Measurements from ENCODE around the gene PTPN22. TPM values are rescaled to one million over a fixed set of nuclear protein-coding genes. Genes with fewer than 3 reads are reported as not detected.

PTPN22 gene
- total RNA-seq: 1.4 and 2.0 TPM in 2 replicates
- 0.43 TPM for polyA plus RNA-seq (2012)

- peak; percentile 86 for DNase-seq (ENCODE audit: low read depth)
Observed at GRCh38 chr1:113871597-113872113, at the start of gene PTPN22. PTPN22 (minus strand) TSS chr1:113871712.

GRCh38 chr1:113918243-113918642 is 46.7 kb upstream of the PTPN22 start:
- no peak for DNase-seq (ENCODE audit: low read depth)

GRCh38 chr1:113917400-113918082 is 46.0 kb upstream of the PTPN22 start:
- DNase-seq (ENCODE audit: low read depth): no peak

- no peak for DNase-seq (ENCODE audit: low read depth)
Observed at GRCh38 chr1:113916974-113917373, 45.5 kb upstream of the PTPN22 start.

GRCh38 chr1:113913887-113914664 is 42.6 kb upstream of the PTPN22 start:
- DNase-seq (ENCODE audit: low read depth): no peak

GRCh38 chr1:113913312-113913668 is 41.8 kb upstream of the PTPN22 start:
- DNase-seq (ENCODE audit: low read depth): no peak

GRCh38 chr1:113912594-113913311 is 41.2 kb upstream of the PTPN22 start:
- DNase-seq (ENCODE audit: low read depth): peak; percentile 95

GRCh38 chr1:113905435-113905861 is 33.9 kb upstream of the PTPN22 start:
- DNase-seq (ENCODE audit: low read depth): no peak

- DNase-seq (ENCODE audit: low read depth): peak; percentile 100
Observed at GRCh38 chr1:113904674-113905434, 33.3 kb upstream of the PTPN22 start, which contains the start of the genes AP4B1 and DCLRE1B. AP4B1 (minus strand) TSS chr1:113904799; CDS start chr1:113904717, 82 bp downstream. DCLRE1B (plus strand) TSS chr1:113905326; CDS start chr1:113905587, 261 bp downstream.

- no peak for DNase-seq (ENCODE audit: low read depth)
Observed at GRCh38 chr1:113904293-113904673, 32.8 kb upstream of the PTPN22 start.

- DNase-seq (ENCODE audit: low read depth): peak; percentile 9
Observed at GRCh38 chr1:113903501-113904292, 32.2 kb upstream of the PTPN22 start.

- DNase-seq (ENCODE audit: low read depth): no peak
Observed at GRCh38 chr1:113901191-113901590, 29.7 kb upstream of the PTPN22 start.

GRCh38 chr1:113899111-113899510 is 27.6 kb upstream of the PTPN22 start:
- peak; percentile 43 for DNase-seq (ENCODE audit: low read depth)

GRCh38 chr1:113898241-113898814 is 26.8 kb upstream of the PTPN22 start:
- no peak for DNase-seq (ENCODE audit: low read depth)

GRCh38 chr1:113895961-113896360 is 24.4 kb upstream of the PTPN22 start:
- DNase-seq (ENCODE audit: low read depth): no peak

GRCh38 chr1:113895098-113895497 is 23.6 kb upstream of the PTPN22 start:
- DNase-seq (ENCODE audit: low read depth): no peak

GRCh38 chr1:113893267-113893666 is 21.8 kb upstream of the PTPN22 start:
- DNase-seq (ENCODE audit: low read depth): no peak

GRCh38 chr1:113891631-113892220 is 20.2 kb upstream of the PTPN22 start:
- no peak for DNase-seq (ENCODE audit: low read depth)

- no peak for DNase-seq (ENCODE audit: low read depth)
Observed at GRCh38 chr1:113890816-113891215, 19.3 kb upstream of the PTPN22 start.
